Measurements from ENCODE around the gene ARHGDIA.

The ARHGDIA gene

GRCh38 chr17:81885869-81886548, 14.9 kb upstream of the ARHGDIA start:
- DNase-seq: no peak

- no peak for DNase-seq
Observed at GRCh38 chr17:81885454-81885853, 14.3 kb upstream of the ARHGDIA start.

GRCh38 chr17:81884968-81885367, 13.8 kb upstream of the ARHGDIA start:
- DNase-seq: no peak

- DNase-seq: no peak
Observed at GRCh38 chr17:81884520-81884919, 13.4 kb upstream of the ARHGDIA start.

GRCh38 chr17:81879121-81879520, 8.0 kb upstream of the ARHGDIA start:
- no peak for DNase-seq

- DNase-seq: no peak
Observed at GRCh38 chr17:81878294-81878693, 7.2 kb upstream of the ARHGDIA start.

- no peak for DNase-seq
Observed at GRCh38 chr17:81877569-81877968, 6.4 kb upstream of the ARHGDIA start.

- peak; percentile 77 for DNase-seq
Observed at GRCh38 chr17:81871387-81872230, 472 bp upstream of the ARHGDIA start.

- no peak for DNase-seq
Observed at GRCh38 chr17:81870131-81870980, 781 bp downstream of the ARHGDIA start.

- DNase-seq: no peak
Observed at GRCh38 chr17:81869221-81870130, 1.7 kb downstream of the ARHGDIA start.

- DNase-seq: no peak
Observed at GRCh38 chr17:81868674-81869220, 2.4 kb downstream of the ARHGDIA start.

- DNase-seq: no peak
Observed at GRCh38 chr17:81867991-81868673, 3.0 kb downstream of the ARHGDIA start.

GRCh38 chr17:81867170-81867990, 3.8 kb downstream of the ARHGDIA start:
- no peak for DNase-seq

GRCh38 chr17:81866440-81867169, 4.5 kb downstream of the ARHGDIA start:
- no peak for DNase-seq

- no peak for DNase-seq
Observed at GRCh38 chr17:81865733-81866439, 5.3 kb downstream of the ARHGDIA start.

- DNase-seq: no peak
Observed at GRCh38 chr17:81865358-81865732, 5.8 kb downstream of the ARHGDIA start.

GRCh38 chr17:81863833-81864768, 7.0 kb downstream of the ARHGDIA start:
- DNase-seq: no peak

- no peak for DNase-seq
Observed at GRCh38 chr17:81863123-81863675, 7.9 kb downstream of the ARHGDIA start.
